ENCODE results near the gene TMTC4.
"Not testable (repeated sequence)": the region's sequence is repeated elsewhere in the genome, so short reads cannot be mapped to it uniquely, and the experiment has no call there.

Gene TMTC4

DNA sequence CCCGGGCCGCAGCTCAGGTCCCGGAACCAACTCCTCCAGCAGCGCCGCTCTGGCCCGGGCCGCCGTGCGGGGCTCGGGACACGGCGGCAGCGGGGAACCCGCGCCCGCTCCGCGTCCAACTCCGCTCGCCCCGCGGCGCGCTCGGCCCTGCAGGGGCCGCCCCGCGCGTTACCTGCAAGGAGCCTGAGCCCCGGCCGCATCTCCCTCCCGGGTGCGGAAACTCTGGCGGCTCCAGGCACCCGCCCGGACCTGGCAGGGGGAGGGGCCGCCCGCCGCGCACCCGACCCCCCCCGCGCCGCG is at the start of gene TMTC4:
TMTC4 (minus strand) TSS at position 224 of the 300 bp plus-strand sequence. CDS start 4,433 bp downstream, outside the sequence.
- DNase-seq = no peak

DNA sequence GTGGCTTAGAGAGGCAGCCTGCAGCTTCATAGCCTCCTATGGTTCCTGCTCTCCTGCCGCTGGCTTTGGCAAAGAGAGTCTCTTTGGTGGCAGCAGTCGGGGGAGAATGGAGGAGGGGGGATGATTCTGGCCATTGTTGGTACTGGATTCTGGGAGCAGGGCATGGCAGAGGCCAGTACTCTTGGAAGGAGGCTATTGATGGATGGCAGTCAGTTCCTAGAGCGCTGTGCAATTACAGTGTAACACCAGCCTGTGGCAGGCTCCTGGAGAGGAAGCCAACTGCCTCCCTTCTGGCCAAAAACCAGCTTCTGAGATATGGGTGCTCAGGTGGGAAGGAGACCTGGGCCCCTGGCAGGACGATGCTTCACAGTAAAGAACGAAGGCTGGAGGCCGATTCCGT is 47.9 kb upstream of the TMTC4 start:
- DNase-seq = no peak

DNA sequence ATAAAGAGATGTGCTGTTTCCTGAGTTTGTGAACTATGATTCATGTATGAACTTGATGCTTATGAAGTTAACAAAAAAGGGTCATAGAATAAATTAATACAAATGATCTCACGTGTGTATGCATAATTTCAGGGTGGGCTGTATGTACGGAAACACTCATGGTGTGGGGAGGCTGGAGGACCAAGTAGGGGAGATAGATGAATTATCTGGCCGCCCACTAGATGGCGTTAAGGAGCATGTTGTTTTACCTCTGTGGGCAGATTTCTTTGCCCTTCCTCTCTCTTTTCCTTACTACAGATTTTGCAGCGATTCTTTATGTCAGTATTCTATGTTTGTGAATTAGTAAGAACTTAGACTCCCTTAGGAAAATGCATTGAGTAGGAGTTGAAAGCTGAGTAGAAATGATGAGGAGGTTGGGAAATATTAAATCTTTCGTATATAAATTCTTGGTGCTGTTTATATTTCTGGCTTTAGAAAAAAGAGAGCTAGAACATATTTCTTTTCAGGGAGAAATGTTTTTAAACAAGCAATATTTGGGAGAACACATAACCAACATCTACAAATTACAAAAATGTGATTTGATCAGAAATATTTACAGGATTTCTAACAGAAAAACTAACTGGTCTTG is 47.4 kb upstream of the TMTC4 start:
- DNase-seq = peak; percentile 24

DNA sequence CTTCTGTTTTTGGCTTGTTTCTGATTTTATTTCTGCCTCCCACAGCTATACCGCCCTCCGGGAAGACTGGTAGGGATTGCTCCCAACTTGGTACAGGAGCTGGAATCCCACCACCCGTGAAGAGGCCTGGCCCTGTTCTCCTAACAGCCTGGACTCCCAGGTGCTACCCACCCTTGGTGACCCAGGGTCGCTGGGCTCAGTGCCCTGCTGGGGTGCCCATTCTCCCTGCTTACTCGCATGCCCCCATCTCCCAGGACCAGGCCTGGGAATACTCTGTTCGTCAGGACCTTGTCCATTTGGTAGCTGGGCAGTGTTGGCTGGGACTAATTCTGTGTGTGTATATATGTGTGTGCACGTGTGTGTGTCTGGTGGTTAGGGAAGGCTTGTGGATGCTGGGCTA is 41.0 kb upstream of the TMTC4 start:
- DNase-seq = no peak

GRCh38 chr13:100714478-100714877 is 39.9 kb upstream of the TMTC4 start:
- DNase-seq = no peak

DNA sequence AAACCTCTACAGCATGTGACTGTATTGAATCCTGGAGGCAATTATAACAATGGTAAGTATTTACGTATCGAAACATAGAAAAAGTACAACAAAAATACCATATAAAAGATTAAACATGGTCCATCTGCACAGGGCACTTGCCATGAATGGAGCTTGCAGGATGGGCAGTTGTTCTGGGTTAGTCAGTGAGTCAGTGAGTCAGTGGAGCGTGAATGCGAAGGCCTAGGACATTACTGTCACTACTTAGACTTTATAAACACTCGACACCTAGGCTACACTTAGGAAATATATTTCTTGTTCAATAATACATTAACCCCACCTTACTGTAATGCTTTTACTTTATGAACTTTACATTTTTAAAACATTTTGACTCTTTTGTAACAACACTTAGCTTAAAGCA is 35.6 kb upstream of the TMTC4 start:
- DNase-seq = no peak

GRCh38 chr13:100707818-100708740 is 33.5 kb upstream of the TMTC4 start:
- DNase-seq = no peak

GRCh38 chr13:100698331-100698730 is 23.7 kb upstream of the TMTC4 start:
- DNase-seq = not testable (repeated sequence)

- DNase-seq = no peak
Measured at GRCh38 chr13:100695509-100695773, 20.8 kb upstream of the TMTC4 start.

DNA sequence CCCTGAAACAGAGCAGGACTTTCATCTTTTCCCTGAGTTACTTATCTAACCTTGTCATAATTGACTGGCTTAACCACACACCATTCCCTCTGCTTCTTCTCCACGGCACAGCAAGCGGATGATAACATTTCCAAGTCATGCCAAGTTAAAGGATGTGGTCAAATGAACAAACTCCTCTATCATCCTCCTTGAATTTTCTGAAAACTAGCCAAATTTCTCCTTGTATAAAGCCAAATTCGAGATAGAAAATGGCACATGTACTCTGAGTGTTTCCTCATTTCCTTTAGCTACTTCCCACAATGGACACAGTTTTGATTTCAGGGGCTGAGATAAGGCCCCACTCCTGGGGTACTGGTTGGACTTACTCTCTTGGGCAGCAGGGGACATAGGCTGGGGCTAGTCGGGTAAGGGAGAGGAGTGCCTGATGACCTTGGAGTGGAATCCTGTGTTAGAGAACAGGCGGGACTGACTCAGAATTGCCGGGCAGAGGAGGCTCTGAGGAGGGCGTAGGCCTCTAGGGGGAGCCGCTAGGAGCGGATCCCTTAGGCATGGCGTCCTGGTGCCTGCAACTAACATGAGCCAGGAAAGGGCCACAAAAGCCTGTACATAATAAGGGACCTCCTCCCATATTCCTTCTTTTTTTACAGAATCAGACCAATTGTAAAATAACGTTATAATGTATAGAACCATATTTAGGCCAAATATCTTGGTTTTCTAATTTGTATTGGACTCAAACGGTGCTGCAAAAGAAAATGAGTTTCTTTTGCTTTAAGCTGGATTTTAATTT is 20.3 kb upstream of the TMTC4 start:
- no peak for DNase-seq

GRCh38 chr13:100689191-100689590 is 14.6 kb upstream of the TMTC4 start:
- no peak for DNase-seq

DNA sequence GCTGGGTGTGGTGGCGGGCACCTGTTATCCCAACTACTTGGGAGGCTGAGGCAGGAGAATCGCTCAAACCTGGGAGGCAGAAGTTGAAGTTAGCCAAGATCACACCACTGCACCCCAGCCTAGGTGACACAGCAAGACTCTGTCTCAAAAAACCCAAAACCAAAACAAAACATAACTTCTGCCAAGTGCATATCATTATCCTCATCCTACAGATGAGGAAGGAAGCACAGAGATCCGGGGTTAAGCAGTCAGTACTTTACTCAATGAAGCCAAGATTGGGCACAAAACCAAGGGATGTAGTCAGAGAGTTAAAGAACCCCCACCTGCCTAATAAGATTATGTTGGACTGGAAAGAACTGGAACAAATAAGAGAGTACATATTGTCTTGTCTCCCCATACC is 5.5 kb upstream of the TMTC4 start:
- no peak for DNase-seq

DNA sequence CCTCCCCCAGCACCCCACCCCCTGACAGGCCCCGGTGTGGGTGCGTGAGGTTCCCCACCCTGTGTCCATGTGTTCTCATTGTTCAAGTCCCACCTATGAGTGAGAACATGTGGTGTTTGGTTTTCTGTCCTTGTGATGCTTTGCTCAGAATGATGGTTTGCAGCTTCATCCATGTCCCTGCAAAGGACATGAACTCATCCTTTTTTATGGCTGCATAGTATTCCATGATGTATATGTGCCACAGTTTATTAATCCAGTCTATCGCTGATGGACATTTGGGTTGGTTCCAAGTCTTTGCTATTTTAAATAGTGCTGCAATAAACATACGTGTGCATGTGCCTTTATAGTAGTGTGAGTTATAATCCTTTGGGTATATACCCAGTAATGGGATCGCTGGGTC is 2.5 kb upstream of the TMTC4 start:
- DNase-seq = not testable (repeated sequence)

DNA sequence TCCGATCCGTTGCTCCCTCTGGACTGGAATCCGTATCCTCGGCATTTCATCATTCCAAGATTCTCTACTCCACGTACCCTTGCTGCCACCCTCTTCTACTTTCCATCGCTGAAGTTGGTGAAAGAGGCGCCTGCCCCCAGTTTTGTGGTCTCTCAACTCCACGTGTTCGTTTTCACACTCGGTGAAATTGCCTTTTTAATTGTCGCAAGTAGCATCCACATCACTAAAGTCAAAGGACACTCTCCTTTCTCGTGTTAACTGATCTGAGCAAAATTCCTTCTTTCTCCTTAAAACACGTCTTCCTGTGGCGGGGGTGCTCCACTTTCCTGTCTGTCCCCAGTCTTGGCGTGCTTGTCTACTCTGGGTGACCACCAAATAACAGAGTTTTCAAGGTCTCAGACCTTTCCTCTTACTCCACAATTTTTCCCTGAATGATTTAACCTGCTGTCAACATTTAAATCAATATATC is 1.1 kb upstream of the TMTC4 start:
- no peak for DNase-seq

GRCh38 chr13:100674872-100675660 is 471 bp upstream of the TMTC4 start:
- DNase-seq = peak; percentile 91

DNA sequence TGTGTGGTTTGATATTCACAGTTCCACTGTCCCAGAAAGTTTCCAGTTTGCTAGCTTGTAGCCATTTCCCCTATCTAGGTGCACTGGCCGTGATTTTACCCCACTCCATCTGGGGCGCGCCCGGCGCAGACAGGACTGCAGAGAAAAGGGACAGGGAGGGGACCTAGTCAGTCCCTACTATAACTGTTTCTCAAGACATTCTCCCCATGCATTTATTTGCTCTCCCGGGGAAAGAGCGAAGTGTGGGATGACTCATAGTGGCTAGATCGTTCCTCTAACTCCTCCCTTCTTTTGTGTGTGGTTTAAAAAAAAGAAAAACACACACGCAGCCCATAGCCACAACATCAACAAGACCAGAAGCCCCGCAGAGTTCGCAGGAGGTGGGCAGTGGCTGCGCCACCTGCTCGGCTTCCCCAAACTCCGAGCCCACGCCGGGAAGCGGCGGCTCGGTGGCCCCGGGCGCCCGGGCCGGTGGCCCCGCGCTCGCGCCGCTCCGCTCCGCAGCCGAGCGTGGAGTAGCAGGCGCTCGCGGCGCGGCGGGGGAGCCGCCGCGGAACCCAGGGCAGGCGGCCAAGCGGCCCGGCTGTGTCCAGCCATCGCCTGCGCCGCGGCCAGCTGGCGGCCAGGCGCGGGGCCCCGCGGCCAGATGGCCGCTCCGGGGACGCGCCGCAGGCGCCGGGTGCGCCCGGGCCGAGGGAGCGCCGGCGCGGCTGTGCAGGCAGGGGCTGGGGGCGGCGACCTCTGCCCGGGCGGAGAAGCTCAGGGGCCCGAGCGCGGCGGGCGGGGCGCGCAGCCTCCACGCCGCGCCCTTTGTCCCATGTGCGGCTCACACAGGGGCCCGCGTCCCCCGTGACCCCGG is 653 bp downstream of the TMTC4 start:
- DNase-seq = peak; percentile 12

DNA sequence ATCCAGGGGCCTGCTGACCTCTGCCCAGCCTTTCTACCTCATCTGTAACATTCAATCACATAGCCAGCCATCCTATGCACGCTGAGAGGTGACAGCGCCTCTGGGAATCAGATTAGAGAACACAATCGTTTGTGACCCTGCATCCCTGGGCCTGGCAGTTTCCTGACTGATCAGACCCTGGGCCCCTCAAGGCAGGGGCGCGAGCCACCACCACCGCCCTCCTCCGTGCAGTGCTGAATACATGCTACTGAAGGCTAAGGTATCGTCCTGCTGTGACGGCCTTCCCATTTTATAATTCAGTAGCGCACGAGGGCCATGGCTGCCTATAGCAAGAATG is 1.3 kb downstream of the TMTC4 start:
- DNase-seq = no peak

DNA sequence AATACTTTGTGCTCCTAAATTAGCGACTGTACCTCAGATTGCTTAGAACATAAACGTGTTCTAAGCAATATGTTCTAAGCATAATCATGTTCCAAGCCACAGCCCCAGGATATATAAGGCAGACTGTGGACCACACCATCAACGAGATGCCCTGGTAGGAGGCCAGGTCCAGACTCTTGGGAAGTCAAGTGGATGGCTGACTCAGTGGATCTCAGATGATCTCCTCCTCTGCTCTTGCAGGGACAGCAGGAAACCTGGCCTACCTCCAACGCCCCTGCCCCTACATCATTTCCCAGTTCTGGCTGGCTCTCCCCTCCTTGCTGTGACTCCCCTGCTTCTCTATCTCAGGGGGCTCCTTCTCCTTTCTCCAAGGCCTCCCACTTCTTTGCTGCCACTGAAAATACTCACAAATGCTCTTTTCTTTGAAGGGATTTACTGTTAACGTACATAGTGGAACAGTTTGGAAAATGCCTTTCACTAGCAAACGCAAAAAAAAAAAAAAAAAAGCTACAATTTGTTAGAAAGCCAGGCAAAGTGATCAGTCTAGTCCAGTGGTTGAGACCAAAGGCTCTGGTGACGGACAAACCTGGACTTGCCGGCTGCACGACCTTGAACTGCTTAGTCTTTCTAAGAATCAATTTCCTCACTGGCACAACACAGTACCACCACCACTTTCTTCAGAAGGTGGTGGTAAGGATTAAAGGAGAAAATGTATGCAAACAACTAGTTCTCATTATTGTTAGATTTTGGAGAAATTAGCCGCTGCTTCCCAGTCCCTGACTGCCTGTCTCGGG is 3.0 kb downstream of the TMTC4 start:
- DNase-seq = no peak

DNA sequence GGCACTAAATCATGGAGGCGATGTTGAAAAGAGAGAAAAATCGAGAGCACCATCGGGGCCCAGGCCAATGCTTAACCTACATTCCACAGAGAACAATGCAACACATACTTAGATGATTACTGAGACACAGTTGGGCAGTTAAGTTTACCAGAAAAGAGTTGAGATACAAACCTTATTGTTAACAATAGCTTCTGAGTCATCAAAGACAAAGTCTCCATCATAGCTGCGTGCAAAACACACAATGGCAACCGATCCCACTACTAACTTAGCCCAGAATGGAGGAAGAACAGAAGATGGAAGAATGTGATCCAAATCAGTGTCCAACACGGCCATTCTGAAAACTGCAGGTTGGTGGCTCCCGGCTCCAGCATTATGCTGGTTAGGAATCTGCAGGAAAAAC is 6.2 kb downstream of the TMTC4 start:
- no peak for DNase-seq

DNA sequence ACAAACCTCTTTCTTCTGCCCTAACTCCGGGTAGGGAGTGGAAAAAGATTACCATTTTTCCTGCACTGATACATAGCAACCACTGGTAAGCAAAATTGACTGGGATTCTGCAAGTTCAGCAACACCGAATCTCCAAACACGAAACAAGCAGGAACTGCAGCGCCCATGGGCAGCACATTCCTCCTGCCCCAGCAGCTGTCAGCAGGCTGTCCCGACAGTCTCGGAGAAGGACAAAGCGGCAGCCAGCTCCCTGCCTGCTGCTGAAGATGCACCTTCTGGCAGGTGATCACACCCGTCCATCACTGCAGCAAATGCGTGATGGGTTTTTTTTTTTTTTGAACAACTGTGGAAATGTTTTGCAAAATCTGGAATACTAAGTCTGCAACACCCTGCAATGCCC is 6.7 kb downstream of the TMTC4 start:
- no peak for DNase-seq

DNA sequence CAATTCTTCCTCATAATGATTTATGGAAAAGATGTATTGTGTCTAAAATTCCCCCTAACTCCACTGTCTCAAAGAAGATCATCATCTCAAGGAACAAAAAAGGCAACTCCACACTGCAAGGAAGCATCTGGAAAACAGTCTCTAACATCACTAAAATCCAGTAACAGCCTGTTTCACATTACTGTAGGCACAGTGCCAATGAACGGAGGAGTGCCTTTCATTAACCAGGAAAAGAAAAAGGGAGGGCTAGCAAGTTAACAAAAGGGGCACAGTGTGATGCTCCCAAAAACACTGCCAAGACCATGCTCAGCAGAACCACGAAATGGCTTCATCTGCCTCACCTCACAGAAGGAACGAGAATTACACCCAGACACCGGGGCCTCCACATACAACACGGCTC is 8.5 kb downstream of the TMTC4 start:
- no peak for DNase-seq
